BJ (cell line): ENCODE data around the gene IRS2. TPM values are rescaled to one million over a fixed set of nuclear protein-coding genes. Genes with fewer than 3 reads are reported as not detected.

Experiments
- CTCF ChIA-PET: fragments of 350-600 bp; formaldehyde crosslinking; extraction: SDS; loops from one replicate; lab custom pipeline; 2021; ENCODE audit warnings: antibody characterized with exemption, inconsistent platforms; lab: Yijun Ruan, JAX
- POLR2A ChIA-PET: fragments of 300-600 bp; sonication (Branson Sonifier 250); formaldehyde crosslinking; extraction: SDS; loops from one replicate; lab custom pipeline; 2021; ENCODE audit warnings: antibody characterized with exemption; lab: Charles Lee
- DNase-seq: peaks from one replicate; pipeline ENCODE4 v3.0.0-alpha.2; 2011; ENCODE audit warnings: low read depth
- H3K27me3 ChIP-seq: 2 replicates; pipeline ENCODE4 v1.6.0; 2011; ENCODE audit warnings: low read length; ENCODE audit not compliant: control insufficient read depth, insufficient read depth
- H3K36me3 ChIP-seq: 2 replicates; pipeline ENCODE4 v1.5.1; 2011; ENCODE audit warnings: low read length; ENCODE audit not compliant: control insufficient read depth, insufficient read depth
- H3K4me3 ChIP-seq: 2 replicates; pipeline ENCODE4 v1.5.1; 2011; ENCODE audit warnings: low read depth, mild to moderate bottlenecking, control low read depth, low read length
- CTCF ChIP-seq: IDR thresholded peaks from 2 replicates; pipeline ENCODE4 v1.5.1; 2011; ENCODE audit warnings: low read depth, mild to moderate bottlenecking, control low read depth, inconsistent platforms, low read length, moderate library complexity; ENCODE audit not compliant: insufficient read depth
- polyA plus RNA-seq: library from polyadenylated mRNA; depleted of rRNA; stranded (reverse); fragments of >200 nt; gene quantifications from 2 replicates; pipeline ENCODE4 v1.2.3, GENCODE V29; 2011

Gene IRS2
- polyA plus RNA-seq, 1 experiment, result 1.3 TPM

DNA sequence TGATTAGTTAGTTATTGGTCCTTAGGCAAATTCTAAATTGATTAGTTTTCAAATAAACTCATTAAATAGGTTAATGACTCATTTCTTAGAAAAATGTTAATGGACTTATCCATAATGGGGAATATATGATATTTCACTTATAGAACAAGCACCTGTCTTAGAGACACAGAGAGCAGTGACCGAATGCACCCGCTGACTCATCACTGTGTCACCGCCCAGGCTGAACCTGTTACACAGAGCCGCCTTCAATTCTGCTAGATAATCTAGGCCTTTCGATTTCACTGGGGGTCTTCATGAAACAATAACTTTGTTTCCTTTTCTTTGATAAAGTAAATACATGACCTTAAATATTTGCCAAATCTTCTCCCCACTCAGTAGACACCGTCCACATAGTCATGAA is 13.1 kb downstream of the IRS2 start:
- peaks cover 3% of the 10 kb centered on the region for H3K36me3 ChIP-seq
- no peak overlapping the region for H3K4me3 ChIP-seq
- CTCF ChIA-PET, result no interaction called here
- TF ChIP-seq CTCF, result no peak
- H3K27me3 ChIP-seq, result no peaks in the 10 kb centered on the region
- POLR2A ChIA-PET, result no interaction called here
- DNase-seq, result no peak

- no peak for DNase-seq
- POLR2A ChIA-PET, result no interaction called here
- TF ChIP-seq CTCF, result no peak
- H3K4me3 ChIP-seq, result no peak overlapping the region
- CTCF ChIA-PET, result no interaction called here
- H3K36me3 ChIP-seq, result peaks cover 3% of the 10 kb centered on the region
- H3K27me3 ChIP-seq, result no peaks in the 10 kb centered on the region
Measured at GRCh38 chr13:109771926-109772325, 14.5 kb downstream of the IRS2 start.

GRCh38 chr13:109770436-109770835 is 15.9 kb downstream of the IRS2 start:
- POLR2A ChIA-PET, result no interaction called here
- H3K4me3 ChIP-seq, result no peak overlapping the region
- H3K27me3 ChIP-seq, result no peaks in the 10 kb centered on the region
- CTCF ChIA-PET, result interaction anchor here (1.0 to 1.2 kb wide), 2 partner anchors 15 kb away, joined by 3 to 4 read pairs; no protein-coding TSS in a partner anchor
- no peak for TF ChIP-seq CTCF
- H3K36me3 ChIP-seq, result peaks cover 3% of the 10 kb centered on the region
- no peak for DNase-seq

GRCh38 chr13:109769921-109770320 is 16.5 kb downstream of the IRS2 start:
- no peak for DNase-seq
- ChIA-PET CTCF (no interaction called here), POLR2A (no interaction called here)
- no peak overlapping the region for H3K4me3 ChIP-seq
- no peaks in the 10 kb centered on the region for H3K27me3 ChIP-seq
- no peak for TF ChIP-seq CTCF
- H3K36me3 ChIP-seq, result peaks cover 3% of the 10 kb centered on the region

DNA sequence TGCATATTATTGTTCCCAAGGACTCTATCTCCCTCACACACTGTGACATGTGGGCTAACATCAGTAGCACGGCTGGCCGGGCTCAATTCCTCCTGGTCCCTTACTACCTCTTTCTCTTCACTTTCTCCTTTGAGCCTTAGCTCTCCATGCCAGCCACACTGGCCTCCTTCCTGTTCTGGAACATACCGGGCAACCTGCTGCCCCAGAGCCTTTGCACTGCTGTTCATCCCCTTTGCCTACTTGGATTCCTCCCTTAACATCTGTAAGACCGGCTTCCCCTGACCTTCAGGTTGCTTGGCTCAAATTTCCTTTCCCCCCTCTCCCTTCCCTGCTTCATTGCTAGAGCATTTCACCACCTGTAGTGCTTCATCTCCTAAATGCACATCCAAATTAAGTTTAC is 17.1 kb downstream of the IRS2 start:
- ChIA-PET CTCF (no interaction called here), POLR2A (no interaction called here)
- H3K36me3 ChIP-seq, result peaks cover 3% of the 10 kb centered on the region
- H3K4me3 ChIP-seq, result no peak overlapping the region
- no peak for DNase-seq
- no peaks in the 10 kb centered on the region for H3K27me3 ChIP-seq
- no peak for TF ChIP-seq CTCF
